Measurements from ENCODE around the gene INTS2.

DNA sequence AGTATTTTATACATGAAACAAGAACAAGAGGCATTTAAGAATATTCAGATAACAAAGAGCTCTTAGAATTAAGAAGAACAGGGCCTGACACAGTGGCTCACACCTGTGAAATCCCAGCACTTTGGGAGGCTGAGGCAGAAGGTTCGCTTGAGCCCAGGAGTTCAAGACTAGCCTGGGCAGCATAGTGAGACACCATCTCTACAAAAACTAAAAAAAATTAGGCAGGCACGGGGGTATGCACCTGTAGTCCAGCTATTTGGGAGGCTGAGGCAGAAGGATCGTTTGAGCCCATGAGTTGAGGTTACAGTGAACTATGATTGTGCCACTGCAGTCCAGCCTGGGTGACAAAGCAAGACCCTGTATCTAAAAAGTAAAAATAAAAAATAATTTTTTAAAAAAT is 52.0 kb downstream of the INTS2 start:
- TF ChIP-seq, protein P1, sequence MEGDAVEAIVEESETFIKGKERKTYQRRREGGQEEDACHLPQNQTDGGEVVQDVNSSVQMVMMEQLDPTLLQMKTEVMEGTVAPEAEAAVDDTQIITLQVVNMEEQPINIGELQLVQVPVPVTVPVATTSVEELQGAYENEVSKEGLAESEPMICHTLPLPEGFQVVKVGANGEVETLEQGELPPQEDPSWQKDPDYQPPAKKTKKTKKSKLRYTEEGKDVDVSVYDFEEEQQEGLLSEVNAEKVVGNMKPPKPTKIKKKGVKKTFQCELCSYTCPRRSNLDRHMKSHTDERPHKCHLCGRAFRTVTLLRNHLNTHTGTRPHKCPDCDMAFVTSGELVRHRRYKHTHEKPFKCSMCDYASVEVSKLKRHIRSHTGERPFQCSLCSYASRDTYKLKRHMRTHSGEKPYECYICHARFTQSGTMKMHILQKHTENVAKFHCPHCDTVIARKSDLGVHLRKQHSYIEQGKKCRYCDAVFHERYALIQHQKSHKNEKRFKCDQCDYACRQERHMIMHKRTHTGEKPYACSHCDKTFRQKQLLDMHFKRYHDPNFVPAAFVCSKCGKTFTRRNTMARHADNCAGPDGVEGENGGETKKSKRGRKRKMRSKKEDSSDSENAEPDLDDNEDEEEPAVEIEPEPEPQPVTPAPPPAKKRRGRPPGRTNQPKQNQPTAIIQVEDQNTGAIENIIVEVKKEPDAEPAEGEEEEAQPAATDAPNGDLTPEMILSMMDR (optimal IDR thresholded peaks at IDR 0.05 in 1 of 3, IDR thresholded peaks at IDR 0.05 in 1 of 3, conservative IDR thresholded peaks at IDR 0.05 in 1 of 3; ENCODE audit: extremely low read depth in 1 of 3, insufficient read depth in 2 of 3, low read length in 3 of 3), result no peak
- TF ChIP-seq EZH2 (IDR thresholded peaks at IDR 0.05; ENCODE audit: low read length), result no peak
